HTR-8/SVneo (cell line): ENCODE results near the gene SEMA3B.
"Not testable (repeated sequence)": the region's sequence is repeated elsewhere in the genome, so short reads cannot be mapped to it uniquely, and the experiment has no call there.

ENCODE experiments used
- DNase-seq: peaks from one replicate; pipeline ENCODE4 v3.0.0; 2011; ENCODE audit warnings: low spot score, mixed read lengths; ENCODE audit not compliant: insufficient read length
- FAIRE-seq: peaks from 2 replicates; lab custom pipeline; 2011; peaks lifted over from hg19 to GRCh38; lab: Jason Lieb, UNC

The SEMA3B gene

DNA sequence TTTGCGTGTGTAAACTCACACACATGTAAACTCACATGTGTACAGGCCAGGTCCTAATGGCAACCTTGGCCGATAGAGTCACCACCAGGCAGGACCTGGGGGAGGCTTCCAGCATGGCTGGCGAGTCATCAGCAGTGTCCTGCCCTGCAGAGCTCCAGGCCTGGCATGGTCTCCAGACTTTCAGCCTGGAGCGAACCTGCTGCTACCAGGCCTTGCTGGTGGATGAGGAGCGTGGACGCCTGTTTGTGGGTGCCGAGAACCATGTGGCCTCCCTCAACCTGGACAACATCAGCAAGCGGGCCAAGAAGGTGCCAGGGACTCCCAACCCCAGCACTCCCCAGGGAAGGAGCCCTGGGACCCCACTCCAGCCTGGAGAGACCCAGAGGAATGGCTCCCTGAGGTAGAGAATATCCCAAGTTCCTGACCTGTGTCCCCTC lies 1.0 kb downstream of the SEMA3B start:
- DNase-seq (peak; percentile 60), FAIRE-seq (peak; percentile 57)

DNA sequence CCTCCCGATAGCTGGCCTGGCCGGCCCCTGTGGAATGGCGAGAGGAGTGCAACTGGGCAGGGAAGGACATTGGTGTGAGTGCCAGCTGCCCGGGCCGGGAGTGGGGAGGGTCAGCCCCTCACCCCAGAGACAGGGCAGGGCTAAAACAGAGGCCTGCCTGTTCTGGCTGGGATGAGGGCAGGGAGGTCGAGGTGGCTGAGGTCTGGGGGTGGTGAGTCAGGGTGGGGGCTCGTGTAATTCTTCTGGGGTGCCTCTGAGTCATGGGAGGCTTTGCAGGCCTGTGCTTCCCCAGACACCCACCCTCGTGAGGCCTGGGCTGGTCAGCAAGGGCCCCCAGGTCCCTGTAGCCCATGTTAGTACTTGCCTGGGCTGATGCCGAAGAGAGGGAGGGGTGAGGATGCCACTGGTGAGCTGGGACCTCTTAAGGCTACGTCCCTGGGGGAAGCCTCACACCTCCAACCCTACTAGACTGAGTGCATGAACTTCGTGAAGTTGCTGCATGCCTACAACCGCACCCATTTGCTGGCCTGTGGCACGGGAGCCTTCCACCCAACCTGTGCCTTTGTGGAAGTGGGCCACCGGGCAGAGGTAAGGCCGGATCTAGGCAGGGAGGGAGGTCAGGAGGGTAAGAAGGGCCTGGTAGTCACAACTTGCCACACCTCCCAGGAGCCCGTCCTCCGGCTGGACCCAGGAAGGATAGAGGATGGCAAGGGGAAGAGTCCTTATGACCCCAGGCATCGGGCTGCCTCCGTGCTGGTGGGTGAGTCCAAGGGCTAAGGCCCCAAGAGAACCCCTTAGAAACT lies 1.7 kb downstream of the SEMA3B start:
- no peak for DNase-seq
- peak; percentile 70 for FAIRE-seq

GRCh38 chr3:50271314-50271936 lies 2.5 kb downstream of the SEMA3B start:
- no peak for FAIRE-seq

GRCh38 chr3:50272538-50272910 lies 3.6 kb downstream of the SEMA3B start:
- not testable (repeated sequence) for DNase-seq, FAIRE-seq

More at GRCh38 chr3:50271314-50271936, 2.5 kb downstream of the SEMA3B start:
- DNase-seq: no peak

DNA sequence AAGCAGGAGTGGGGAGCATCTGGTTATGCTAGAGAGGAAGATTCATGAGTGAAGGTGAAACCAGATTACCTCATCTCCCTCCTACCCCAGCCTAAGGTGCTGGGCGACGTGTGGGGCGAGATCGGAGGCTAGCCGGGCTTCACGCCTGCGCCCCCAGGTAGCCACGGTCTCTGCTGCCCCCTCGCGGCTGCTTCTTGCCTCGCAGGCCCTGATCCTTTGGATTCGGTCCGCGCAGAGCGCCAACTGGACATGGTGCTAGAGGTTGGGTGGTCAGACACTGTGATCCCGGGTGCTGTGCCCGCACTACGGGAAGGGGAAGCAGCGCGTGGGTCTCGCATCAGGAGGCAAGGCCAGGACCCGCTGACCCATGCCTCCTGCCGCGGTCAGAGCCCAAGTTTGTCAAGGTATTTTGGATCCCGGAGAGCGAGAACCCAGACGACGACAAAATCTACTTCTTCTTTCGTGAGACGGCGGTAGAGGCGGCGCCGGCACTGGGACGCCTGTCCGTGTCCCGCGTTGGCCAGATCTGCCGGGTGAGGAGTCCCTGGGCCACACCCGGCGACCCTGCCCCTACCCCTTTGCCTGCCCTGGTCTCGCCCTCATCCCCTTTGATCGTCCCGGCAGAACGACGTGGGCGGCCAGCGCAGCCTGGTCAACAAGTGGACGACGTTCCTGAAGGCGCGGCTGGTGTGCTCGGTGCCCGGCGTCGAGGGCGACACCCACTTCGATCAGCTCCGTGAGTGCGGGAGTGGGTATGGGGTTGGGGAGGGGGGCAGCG lies 4.2 kb downstream of the SEMA3B start:
- peak; percentile 97 for FAIRE-seq
- DNase-seq: peak; percentile 88

- FAIRE-seq (no peak), DNase-seq (no peak)
Measured at GRCh38 chr3:50273689-50274065, 4.7 kb downstream of the SEMA3B start.

DNA sequence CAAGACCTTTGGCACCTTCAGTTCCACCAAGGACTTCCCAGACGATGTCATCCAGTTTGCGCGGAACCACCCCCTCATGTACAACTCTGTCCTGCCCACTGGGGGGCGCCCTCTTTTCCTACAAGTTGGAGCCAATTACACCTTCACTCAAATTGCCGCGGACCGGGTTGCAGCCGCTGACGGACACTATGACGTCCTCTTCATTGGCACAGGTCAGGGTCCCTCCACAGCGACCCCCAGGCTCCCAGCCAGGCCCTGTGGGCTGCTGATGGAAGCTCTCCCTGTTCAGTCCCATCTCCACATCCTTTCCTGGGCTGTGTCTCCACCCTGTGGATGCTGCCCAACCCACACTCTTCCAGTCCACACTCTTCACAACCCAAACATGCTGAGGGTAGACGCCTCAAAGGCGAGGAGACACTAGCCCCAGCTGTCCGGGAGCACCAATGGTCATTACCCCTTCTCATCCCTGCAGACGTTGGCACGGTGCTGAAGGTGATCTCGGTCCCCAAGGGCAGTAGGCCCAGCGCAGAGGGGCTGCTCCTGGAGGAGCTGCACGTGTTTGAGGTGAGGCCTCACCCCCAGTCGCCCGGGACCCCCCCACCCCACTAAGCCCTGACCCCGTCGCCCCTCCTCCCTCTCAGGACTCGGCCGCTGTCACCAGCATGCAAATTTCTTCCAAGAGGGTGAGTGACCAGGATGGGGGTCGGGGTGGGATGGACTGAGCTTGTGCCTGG lies 5.6 kb downstream of the SEMA3B start:
- peak; percentile 40 for FAIRE-seq
- peak; percentile 50 for DNase-seq

GRCh38 chr3:50275141-50275995 lies 6.4 kb downstream of the SEMA3B start:
- FAIRE-seq (no peak), DNase-seq (no peak)

DNA sequence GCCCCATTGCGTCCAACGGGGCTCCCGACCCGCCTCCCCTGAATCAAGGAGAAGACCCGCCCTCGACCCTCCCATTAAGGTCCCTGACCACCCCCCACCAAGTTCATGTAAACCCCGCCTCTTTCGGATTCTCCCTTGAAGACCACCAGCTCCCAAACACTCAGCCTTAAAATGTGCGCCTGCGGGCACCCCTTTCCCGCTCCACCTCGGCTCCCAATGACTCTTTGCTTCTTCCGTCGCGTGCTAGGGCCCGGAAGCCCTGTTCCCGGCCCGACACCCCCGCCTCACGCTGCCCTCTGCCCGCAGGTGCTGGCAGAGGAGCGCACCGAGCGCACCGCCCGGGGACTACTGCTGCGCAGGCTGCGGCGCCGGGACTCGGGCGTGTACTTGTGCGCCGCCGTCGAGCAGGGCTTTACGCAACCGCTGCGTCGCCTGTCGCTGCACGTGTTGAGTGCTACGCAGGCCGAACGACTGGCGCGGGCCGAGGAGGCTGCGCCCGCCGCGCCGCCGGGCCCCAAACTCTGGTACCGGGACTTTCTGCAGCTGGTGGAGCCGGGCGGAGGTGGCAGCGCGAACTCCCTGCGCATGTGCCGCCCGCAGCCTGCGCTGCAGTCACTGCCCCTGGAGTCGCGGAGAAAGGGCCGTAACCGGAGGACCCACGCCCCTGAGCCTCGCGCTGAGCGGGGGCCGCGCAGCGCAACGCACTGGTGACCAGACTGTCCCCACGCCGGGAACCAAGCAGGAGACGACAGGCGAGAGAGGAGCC lies 7.2 kb downstream of the SEMA3B start:
- DNase-seq: no peak

GRCh38 chr3:50276762-50277101 lies 7.8 kb downstream of the SEMA3B start:
- FAIRE-seq (no peak), DNase-seq (no peak)

More for the DNA sequence above, 7.2 kb downstream of the SEMA3B start:
- FAIRE-seq: no peak

DNA sequence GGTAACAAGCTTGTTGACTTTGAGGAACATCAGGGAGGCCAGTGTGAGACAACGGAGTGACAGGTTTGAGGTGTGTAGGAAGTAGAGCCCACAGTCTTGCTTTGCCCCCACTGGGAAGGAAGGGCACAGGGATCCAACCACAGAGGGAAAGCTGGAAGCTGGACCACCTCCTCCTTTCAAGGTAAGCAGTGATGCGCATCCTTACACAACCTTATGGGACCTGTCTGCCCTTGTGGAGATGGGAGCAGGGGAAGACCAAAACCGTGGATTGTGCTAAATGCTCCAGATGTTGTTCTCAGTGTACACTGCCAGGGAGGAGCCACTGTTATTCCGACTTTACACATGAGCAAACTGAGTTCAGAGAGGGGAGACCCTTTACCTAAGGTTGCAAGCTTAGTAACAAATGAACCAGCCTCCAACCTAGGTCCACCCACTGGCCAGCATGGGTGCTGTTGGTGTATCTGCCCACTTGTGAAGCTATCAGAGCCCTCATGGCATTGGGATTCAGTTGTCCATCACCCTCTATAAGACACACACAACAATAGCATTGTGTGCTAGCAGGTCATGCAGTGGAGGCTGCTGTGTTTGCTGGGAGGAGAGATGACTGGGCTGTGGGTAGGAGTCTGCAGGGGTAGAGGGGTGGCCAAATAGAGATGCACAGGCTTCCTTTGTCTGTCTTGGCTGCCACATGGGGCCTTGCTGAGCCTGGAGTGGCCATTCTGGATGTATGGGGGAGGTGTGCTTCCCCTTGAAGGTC lies 9.4 kb downstream of the SEMA3B start:
- peak; percentile 70 for FAIRE-seq
- DNase-seq: no peak

DNA sequence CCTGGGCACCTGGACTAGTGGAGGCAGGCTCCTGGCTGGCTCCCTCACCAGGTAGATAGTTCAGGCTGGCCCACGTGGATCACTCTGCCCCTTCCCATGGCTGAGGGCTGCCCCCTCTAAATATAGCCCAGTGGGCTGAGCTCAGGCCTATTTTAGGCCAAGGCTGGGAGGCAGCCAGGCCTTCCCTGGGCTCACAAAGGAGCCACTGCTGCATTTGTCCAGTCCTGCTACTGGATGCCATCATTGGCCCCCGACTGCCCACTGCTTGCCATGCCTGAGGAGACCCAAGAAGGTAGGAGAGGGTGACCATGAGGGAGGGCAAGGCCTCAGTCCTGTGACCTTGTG lies 9.9 kb downstream of the SEMA3B start, which contains the start of gene LSMEM2:
LSMEM2 (plus strand) TSS at position 208 of the 345 bp plus-strand sequence; CDS start at position 235, 27 bp downstream.
- no peak for DNase-seq
- no peak for FAIRE-seq

DNA sequence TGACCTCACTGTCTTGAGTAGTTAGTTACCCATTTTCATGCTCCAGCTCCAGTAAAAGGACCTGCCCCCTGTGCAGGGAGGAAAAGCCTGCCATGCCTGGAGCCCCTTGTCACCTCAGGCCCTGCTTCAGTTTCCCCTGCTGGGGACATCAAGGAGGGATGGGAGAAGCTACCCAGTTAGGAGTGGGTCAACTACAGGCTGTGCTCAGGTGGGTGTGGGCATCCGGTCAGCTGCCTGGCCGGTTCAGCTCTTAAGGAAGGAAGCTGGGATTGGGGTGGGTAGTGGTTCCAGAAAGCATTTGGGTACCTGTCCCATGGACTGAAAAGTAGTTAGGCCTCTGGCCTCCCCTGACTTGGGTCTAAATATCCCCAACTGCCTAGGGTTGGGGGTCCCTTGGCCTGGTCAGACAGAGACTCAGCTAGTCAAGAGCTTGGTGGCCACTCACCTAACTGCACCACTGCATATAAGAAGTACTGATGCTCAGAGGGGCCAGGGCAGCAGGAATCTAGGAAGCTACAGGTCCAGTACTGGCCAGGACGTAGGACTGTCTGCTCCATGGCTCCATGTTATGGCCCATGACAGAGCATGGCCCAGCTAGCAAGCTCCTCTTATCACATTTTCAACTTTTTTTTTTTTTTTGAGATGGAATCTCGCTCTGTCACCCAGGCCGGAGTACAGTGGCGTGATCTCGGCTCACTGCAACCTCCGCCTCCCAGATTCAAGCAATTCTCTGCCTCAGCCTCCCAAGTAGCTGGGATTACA lies 10.5 kb downstream of the SEMA3B start:
- DNase-seq (no peak), FAIRE-seq (no peak)

DNA sequence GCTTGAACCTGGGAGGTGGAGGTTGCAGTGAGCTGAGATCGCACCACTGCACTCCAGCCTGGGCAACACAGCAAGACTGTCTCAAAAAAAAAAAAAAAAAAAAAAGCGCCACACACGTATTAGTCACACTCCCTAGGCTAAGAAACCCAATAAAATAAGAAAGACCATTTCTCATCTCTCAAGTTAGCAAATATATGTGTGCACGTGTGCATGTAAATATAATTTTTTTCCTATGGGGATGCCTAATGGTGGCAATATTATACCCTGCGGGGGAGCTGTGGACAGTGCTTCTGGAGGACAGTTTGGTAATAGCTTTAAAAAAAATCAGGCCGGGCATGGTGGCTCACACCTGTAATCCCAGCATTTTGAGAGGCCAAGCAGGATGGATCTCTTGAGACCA lies 15.2 kb downstream of the SEMA3B start:
- not testable (repeated sequence) for FAIRE-seq

GRCh38 chr3:50286322-50287227 lies 17.6 kb downstream of the SEMA3B start:
- no peak for FAIRE-seq

More for the DNA sequence above, 15.2 kb downstream of the SEMA3B start:
- DNase-seq: not testable (repeated sequence)

DNA sequence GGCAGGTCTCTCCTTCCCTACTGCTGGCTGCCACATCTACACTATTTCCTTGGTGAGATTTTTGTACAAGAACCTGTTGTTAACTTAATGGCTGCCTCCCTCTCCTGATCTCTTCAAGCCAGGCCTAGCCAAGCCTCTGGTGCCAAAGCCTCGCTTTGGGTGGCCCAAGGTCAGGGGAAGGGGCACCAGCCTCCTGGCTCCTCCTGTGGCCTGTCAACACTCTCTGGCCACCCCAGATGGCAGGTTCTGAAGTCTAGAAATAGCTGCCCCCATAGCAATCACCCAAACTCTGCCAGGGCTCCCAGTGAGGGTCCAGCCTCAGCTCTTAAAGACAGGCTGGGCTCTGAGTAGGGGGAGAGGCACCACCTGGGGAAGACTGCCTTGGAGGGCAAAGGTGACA lies 18.3 kb downstream of the SEMA3B start:
- DNase-seq: no peak
- FAIRE-seq: no peak

More at GRCh38 chr3:50286322-50287227, 17.6 kb downstream of the SEMA3B start:
- DNase-seq: no peak
